Endodermal cell (in vitro differentiated cells): ENCODE measurements around the gene C20orf144. TPM values are rescaled to one million over a fixed set of nuclear protein-coding genes. Genes with fewer than 3 reads are reported as not detected.

ENCODE experiments used
- DNase-seq: peaks from one replicate; pipeline ENCODE4 v3.0.0-alpha.2; 2017
- H3K27ac ChIP-seq: 2 replicates; pipeline ENCODE4 v1.5.1; 2013; ENCODE audit warnings: mild to moderate bottlenecking, low read depth, low read length, moderate library complexity
- H3K27me3 ChIP-seq: 2 replicates; pipeline ENCODE4 v1.6.1; 2013; ENCODE audit warnings: mild to moderate bottlenecking, low read length, moderate library complexity; ENCODE audit not compliant: insufficient read depth, control insufficient read depth, poor library complexity, severe bottlenecking
- H3K36me3 ChIP-seq: 2 replicates; pipeline ENCODE4 v1.7.0; 2013; ENCODE audit warnings: mild to moderate bottlenecking, low read length, moderate library complexity; ENCODE audit not compliant: control insufficient read depth, insufficient read depth
- H3K4me1 ChIP-seq: one replicate; pipeline ENCODE4 v1.7.0; 2013; ENCODE audit warnings: low read length; ENCODE audit not compliant: control insufficient read depth, insufficient read depth
- H3K4me3 ChIP-seq: 2 replicates; pipeline ENCODE4 v1.5.1; 2013; ENCODE audit warnings: mild to moderate bottlenecking, low read length, moderate library complexity
- H3K9ac ChIP-seq: 2 replicates; pipeline ENCODE4 v1.6.1; 2013; ENCODE audit warnings: mild to moderate bottlenecking, low read length, moderate library complexity; ENCODE audit not compliant: poor library complexity, severe bottlenecking; ENCODE audit errors: extremely low read depth
- H3K9me3 ChIP-seq: 2 replicates; pipeline ENCODE4 v1.6.1; 2013; ENCODE audit warnings: mild to moderate bottlenecking, low read length, moderate library complexity; ENCODE audit not compliant: control insufficient read depth
- H3K27ac Mint-ChIP-seq: 2 replicates; pipeline ENCODE4 v1.8.0; 2020; ENCODE audit warnings: mixed read lengths
- H3K27me3 Mint-ChIP-seq: 2 replicates; pipeline ENCODE4 v1.8.0; 2021; ENCODE audit warnings: mild to moderate bottlenecking, mixed read lengths; ENCODE audit not compliant: insufficient read depth
- H3K36me3 Mint-ChIP-seq: 2 replicates; pipeline ENCODE4 v1.8.0; 2020; ENCODE audit warnings: low read depth, mixed read lengths
- H3K4me1 Mint-ChIP-seq: 2 replicates; pipeline ENCODE4 v1.8.0; 2020; ENCODE audit warnings: mixed read lengths
- H3K4me3 Mint-ChIP-seq: 2 replicates; pipeline ENCODE4 v1.8.0; 2020; ENCODE audit warnings: mild to moderate bottlenecking, moderate library complexity, mixed read lengths
- H3K9me3 Mint-ChIP-seq: 2 replicates; pipeline ENCODE4 v1.8.0; 2020; ENCODE audit warnings: mild to moderate bottlenecking, mixed read lengths
- CTCF ChIP-seq: fragments of 200-600 bp; sonication (generic); conservative IDR thresholded peaks from 2 replicates; pipeline ENCODE4 v1.5.0; 2021; ENCODE audit warnings: antibody characterized with exemption, mild to moderate bottlenecking
- WGBS, 2 experiments: methylation state at CpG; one replicate each; pipeline versions ENCODE4 v1.1.5 to v1.1.7; 2013; ENCODE audit warnings: missing lambda C conversion rate in 2 of 2, mixed read lengths in 1 of 2; ENCODE audit not compliant: insufficient coverage in 1 of 2, insufficient read length in 1 of 2; 5-methylcytosine and 5-hydroxymethylcytosine counted together
- total RNA-seq, 2 donors: library from RNA; stranded (reverse); fragmentation: NEBNext Ultra II Directional in 1 of 2; extraction: Animal tissue kit (Norgen Biotek cat#: 25700) in 1 of 2; gene quantifications; 2 replicates in 1 of 2; 3 replicates in 1 of 2; pipeline ENCODE4 v1.2.1, GENCODE V29; 2021

Gene C20orf144
- total RNA-seq, 2 donors from 2014 or later: 0.44 TPM; not detected in 1

GRCh38 chr20:33648396-33649004, 13.6 kb upstream of the C20orf144 start:
- Histone ChIP-seq H3K36me3 (peaks cover 25% of the 10 kb centered on the region), H3K4me3 (no peak overlapping the region), H3K9ac (no peak overlapping the region), H3K27me3 (no peaks in the 10 kb centered on the region), H3K4me1 (no peaks in the 10 kb centered on the region), H3K9me3 (no peaks in the 10 kb centered on the region), H3K27ac (no peak overlapping the region)
- Mint-ChIP-seq H3K27ac (no peak overlapping the region), H3K27me3 (no peaks in the 10 kb centered on the region), H3K4me3 (no peak overlapping the region), H3K9me3 (no peaks in the 10 kb centered on the region), H3K36me3 (peaks cover 30% of the 10 kb centered on the region), H3K4me1 (peaks cover 8% of the 10 kb centered on the region)
- DNase-seq: no peak
- 94 to 98% methylated on average over 10 to 14 of the region's 14 CpGs for WGBS, 2 experiments
- no peak for TF ChIP-seq CTCF

- Mint-ChIP-seq H3K27me3 (no peaks in the 10 kb centered on the region), H3K4me3 (no peak overlapping the region), H3K9me3 (no peaks in the 10 kb centered on the region), H3K4me1 (peaks cover 14% of the 10 kb centered on the region), H3K27ac (no peak overlapping the region), H3K36me3 (peaks cover 27% of the 10 kb centered on the region)
- DNase-seq: no peak
- H3K27ac ChIP-seq: peak overlapping the region; percentile 36
- peaks cover 20% of the 10 kb centered on the region for H3K36me3 ChIP-seq
- no peaks in the 10 kb centered on the region for H3K4me1 ChIP-seq
- no peak for TF ChIP-seq CTCF
- no peaks in the 10 kb centered on the region for H3K27me3 ChIP-seq
- H3K4me3 ChIP-seq: no peak overlapping the region
- H3K9ac ChIP-seq: no peak overlapping the region
- WGBS, 2 experiments: 94 to 97% methylated on average over 18 to 19 of the region's 19 CpGs
- H3K9me3 ChIP-seq: no peaks in the 10 kb centered on the region
Measured at GRCh38 chr20:33649201-33649681, 12.9 kb upstream of the C20orf144 start.

- no peaks in the 10 kb centered on the region for H3K27me3 ChIP-seq
- H3K9ac ChIP-seq: no peak overlapping the region
- 92 to 93% methylated on average over 8 to 11 of the region's 11 CpGs for WGBS, 2 experiments
- H3K36me3 ChIP-seq: peaks cover 11% of the 10 kb centered on the region
- Mint-ChIP-seq H3K27ac (no peak overlapping the region), H3K9me3 (no peaks in the 10 kb centered on the region), H3K36me3 (peaks cover 17% of the 10 kb centered on the region), H3K27me3 (no peaks in the 10 kb centered on the region), H3K4me3 (no peak overlapping the region), H3K4me1 (peaks cover 14% of the 10 kb centered on the region)
- no peak overlapping the region for H3K4me3 ChIP-seq
- no peaks in the 10 kb centered on the region for H3K9me3 ChIP-seq
- no peaks in the 10 kb centered on the region for H3K4me1 ChIP-seq
- no peak for DNase-seq
- no peak for TF ChIP-seq CTCF
- H3K27ac ChIP-seq: no peak overlapping the region
Measured at GRCh38 chr20:33650111-33650752, 11.9 kb upstream of the C20orf144 start.
